GM19395 (cell line): ENCODE data around the gene KNDC1.
"Not testable (repeated sequence)": the region's sequence is repeated elsewhere in the genome, so short reads cannot be mapped to it uniquely, and the experiment has no call there.

Experiments
- ATAC-seq: cut with Tn5 transposase; IDR thresholded peaks from one replicate; pipeline ENCODE4 v1.9.1; 2021; ENCODE audit warnings: mild to moderate bottlenecking, moderate library complexity; ENCODE audit not compliant: unreplicated experiment

Gene KNDC1

DNA sequence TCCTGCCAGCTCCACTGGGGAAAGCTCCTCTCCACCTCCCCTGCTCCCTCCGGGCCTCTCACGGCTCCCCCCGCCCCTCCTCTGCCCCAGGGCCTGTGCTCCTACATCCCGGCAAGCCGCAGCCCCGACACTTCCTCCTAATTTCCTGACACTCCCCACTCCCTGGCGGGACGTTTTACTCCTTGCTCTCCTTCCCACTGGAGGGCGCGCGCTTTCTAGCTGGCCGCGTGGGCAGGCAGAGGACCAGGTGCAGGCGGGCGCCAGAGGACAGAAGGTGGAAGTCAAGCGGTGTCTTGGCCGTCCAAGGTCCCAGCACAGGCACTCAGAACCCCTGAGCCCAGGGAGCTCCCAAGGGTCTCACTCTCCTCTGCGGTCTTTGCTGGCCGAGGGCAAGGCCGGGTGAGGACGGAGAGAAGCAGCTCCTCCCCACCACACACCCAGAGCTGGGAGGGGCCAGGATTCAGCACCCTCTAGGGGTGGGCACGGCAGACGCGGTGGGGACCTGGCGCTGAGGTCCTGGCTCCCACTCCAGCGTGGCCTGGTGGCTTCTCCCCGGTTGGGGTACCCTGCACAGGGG lies 97.6 kb downstream of the KNDC1 start:
- ATAC-seq = no peak

DNA sequence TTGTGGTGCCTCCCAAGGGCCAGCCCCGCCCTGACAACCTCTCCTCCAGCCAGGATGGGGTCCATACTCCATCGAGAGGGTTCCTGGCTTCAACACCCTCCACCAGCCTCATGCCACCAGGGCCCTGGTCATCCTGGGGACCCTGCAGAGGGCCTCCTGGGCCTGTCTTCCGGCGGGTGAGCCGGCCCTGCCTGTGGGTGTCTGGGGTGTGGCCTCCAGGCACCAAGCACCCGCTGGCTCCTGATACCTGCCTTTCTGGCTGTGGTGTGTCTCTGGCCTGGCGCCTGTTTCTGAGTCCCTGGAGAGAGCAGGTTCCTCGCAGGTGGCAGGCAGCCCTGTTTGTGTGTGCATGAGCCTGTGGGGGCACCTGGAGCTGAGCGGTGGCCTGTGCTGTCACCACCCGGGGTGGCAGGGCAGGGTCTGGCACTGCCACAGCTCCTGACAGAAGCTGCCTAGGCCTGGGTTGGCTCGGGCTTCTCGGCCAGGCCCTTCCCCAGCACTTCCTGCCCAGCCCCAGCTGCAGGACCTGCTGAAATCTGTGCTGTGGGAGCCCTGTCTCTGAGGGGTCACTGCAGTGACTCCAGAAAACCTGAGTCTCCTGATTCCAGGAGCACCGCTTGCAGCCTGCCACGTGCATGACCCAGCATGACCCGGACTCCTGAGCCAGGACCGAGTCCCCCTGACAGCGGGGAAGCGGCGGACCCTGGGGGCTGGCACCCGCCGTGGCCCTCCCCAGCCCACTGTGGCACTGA lies 98.2 kb downstream of the KNDC1 start:
- ATAC-seq = no peak

DNA sequence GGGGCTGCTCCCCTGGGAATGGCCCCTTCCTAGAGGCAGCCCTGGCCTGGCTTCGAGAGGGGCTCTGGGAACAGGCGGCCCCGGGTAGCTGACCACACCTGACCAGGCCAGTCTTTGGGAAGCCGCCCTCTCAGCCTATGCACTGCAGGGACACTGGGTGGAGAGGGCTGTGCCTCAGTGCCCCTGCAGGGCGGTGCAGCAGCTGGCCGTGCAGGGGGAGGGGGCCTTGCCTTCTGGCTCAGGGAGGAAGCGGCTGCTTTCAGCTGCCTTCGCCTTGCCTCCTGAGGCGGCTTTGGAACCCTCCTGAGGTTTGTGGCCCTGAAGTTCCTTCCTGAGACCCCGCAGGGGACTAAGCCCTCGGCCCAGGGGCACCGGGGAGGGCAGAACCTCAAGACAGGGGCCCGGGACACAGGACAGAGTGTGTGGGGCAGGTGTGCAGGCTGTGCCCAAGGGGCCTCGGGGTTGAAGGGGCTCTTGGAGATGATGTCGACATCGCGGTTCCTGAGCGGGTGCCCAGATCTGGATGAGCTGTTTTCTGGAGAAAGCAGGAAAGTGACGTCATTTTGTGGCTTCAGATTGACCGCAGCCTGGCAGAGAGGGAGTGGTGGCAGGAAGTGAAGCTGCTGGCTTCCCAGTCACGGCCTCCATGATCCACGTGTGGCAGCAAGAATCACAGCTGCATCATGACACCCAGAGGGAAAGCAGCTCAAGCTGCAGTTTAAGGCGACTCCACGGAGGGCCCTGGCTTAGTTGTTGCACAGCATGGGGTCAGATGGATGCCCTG lies 99.0 kb downstream of the KNDC1 start:
- ATAC-seq = no peak

DNA sequence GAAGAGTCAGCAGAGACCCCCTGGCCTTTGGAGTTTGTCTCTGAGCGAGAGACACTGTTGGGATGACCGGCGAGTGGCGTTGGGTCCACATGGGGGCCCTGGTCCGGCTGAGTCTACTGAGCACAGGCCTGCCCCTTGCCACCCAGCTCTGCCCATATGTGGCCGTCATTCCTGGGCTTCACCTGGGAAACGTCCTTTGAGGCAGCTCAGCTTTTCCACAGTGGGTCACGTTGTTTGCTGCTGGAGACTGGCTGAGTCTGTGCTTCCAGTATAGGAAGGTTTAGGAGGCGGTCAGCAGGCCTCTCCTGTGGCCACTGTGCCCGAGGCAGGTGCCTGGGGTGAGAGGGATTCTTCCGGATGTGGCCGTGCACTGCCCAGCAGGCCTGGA lies 99.6 kb downstream of the KNDC1 start:
- ATAC-seq = no peak

DNA sequence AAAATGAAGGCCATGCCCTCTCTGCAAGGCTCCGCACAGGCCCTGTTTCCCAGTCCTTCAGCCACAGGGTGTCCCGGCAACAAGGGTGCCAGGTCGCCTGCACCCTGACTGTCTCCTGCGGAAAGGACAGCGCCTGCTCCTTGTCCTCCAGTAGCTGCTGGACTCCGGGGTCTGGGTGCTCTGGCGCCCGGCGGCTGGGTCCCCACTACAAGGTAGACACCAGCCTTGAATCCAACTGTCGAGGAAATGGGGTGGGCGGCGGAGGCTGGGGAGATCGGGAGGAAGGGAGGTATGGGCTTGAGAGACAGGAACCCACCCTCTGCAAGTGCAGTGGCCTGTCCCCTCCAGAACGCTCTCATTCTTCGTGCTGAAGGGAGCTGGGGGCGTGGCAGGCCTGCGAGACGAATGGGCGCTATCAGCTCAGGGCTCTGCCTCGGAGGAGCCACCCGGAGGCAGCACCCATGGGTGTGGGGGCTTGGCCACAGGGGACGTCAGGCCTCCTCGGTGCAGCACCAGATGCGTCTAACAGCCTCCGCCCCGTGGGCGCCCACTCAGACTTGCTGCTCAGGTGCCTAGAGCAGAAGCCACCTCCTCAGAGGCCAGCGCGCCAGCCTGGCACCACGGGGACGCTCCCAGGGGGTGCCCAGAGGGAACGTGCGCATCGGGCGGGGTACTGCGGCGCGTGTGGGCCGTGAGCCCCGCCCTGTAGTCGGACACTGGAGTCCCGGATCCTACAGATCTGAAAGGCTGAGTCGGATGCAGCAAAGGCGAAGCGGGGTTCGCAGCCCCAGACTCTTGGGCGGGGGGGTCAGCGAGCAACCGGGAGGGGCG lies 101.1 kb downstream of the KNDC1 start:
- ATAC-seq = peak; percentile 47

DNA sequence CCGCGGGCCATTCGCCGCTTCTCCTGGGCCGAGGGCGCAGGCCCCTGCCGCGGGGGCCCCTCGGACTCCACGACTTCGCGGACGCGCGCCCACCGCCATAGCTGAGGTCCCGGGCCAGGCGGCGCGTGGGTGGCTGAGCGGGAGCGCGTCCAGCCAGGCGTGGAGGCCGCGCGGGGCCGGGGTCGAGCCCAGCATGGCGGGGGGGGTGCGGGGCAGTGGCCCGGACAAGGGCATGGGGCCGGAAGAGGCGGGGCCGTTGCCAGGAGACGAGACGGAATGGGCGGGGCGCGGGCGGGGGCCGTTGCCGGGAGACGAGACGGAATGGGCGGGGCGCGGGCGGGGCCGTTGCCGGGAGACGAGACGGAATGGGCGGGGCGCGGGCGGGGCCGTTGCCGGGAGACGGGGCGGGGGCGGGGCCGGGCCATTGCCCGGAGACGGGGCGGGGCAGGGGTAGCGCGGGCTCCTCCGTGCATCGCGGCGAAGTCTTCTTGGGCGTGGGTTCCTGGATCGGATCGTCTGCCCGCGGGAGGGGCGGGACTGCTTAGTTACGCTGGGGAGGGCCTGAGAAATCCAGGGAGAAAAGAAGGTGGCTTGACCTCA lies 101.8 kb downstream of the KNDC1 start:
- ATAC-seq = peak; percentile 62

DNA sequence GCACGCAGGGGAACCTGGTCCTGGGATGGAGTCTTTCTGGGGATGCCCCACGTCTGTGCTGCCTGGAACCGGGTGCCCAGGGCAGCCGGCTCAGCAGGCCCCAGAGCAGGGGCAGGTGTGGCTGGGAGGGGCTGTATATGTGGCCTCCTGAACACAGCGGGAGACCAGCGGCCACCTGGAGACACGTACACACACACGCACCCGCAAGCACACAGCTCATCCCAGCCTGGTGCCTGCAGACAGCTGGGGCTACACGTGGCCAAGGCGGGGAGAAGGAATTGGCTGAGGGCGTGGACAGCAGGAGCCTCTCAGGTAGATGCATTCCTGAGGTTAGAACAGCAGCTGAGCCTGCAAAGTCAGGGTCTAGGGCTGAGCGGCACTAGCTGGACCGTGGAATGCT lies 102.7 kb downstream of the KNDC1 start:
- ATAC-seq = no peak

DNA sequence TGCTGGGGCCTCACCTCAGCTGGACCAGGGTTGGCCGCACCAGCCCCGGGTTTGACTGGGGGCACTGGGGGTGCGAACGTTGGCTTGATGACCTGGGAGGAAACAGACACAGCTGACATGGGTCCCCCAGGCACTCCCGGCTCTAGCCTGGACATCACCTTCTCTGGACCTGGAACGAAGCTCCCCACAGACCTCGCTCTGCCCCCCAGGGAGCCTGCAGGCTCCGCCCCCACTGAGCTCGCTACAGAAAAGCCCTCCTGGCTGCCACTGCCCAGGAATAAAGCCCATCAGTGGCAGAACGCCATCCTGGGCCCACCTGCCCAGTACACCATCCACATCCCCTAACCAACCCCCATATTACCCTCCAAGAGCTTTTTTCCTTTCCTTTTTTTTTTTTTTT lies 103.7 kb downstream of the KNDC1 start:
- no peak for ATAC-seq

DNA sequence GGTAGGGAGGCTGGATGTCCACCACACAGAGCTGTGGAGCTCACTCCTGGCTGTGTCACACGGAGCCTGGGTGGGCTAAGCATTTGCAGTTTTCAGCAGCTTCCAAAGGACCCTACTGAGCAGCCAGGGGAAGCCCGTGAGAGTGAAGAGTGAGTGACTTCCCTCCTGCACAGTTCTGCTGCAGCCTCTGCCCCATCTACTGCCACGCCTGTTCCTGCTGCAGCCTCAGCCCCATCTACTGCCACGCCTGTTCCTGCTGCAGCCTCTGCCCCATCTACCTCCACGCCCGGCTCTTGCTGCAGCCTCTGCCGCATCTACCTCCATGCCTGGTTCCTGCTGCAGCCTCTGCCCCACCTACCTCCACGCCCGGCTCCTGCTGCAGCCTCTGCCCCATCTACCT lies 104.4 kb downstream of the KNDC1 start:
- ATAC-seq = no peak

DNA sequence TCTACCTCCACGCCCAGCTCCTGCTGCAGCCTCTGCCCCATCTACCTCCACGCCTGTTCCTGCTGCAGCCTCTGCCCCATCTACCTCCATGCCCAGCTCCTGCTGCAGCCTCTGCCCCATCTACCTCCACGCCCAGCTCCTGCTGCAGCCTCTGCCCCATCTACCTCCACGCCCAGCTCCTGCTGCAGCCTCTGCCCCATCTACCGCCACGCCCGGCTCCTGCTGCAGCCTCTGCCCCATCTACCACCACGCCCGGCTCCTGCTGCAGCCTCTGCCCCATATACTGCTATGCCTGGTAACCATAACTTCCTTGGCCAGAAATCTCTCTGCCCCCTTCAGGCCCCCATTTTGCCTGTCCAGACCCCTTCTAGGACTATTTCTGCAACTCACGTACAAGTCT lies 105.0 kb downstream of the KNDC1 start:
- not testable (repeated sequence) for ATAC-seq

DNA sequence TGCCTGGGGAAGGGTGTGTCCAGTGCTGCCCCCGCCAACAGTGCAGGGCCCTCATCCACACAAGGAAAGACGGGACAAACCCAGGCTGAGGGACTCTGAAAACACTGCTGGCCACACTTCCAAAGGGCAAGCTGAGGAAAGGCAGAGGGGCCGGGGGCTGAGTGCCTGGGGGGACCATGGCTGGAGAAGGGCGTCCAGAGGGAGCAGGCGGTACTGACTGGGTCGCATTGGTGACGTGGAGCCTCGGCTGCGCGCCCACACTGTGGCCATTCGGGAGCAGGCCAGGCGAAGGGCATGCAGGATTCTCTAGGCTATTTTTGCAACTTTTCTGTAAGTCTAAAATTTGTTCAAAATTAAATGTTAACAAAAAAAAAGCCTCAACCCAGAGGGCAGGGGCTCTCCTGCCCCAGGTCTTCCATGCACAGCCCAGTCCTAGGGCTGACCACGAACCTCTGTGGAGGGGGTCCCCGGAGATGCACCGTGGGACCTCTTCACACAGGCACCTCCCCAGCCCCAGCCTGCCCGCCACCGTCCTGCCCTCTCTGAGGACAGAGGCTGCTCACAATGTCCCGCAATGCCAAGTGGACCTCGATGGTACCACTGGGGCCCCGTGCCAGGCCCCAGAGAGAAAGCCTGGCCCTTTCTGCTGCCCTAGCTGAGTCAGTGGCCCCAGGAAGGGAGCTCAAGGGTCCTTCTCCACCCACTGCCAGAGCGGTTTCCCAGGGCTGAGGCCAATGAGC lies 106.2 kb downstream of the KNDC1 start:
- ATAC-seq = no peak

DNA sequence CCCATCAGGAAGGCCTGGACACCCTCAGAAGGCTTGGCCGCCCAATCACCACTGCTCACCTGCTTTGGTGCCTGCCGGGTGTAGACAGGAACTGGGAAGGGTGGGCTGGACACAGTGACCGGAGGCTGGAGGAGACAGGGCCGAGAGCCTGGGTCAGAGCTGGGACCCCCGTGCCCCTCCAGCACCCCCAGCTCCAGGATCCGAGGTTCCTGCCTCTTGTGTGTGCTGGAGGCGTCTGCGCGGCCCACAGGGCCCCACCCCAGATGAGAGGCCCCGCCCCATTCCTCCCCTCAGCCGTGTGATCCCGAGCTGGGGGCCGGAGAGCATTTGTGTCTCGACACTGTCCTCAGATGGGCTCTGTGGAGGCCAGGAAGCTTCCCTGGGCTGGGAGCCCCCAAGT lies 107.3 kb downstream of the KNDC1 start:
- ATAC-seq = no peak

DNA sequence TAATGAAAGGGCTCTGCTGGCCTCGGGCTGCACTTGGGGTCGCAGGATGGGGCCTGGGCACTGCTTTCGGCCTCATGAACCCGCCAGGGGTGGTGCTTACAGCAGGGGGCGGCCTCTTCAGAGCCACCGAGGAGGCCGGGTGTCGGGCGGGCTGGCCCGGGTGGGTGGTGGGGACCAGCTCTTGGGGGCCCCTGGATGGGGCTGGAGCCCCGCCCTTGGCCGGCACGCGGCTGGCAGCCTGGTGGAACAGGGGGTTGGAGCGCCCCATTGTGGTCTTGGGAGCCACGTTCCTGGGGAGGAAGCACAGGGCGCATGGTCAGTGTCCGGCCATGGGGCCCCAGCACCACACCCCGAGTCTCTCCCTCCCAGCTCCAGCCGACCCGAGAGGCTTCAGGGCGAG lies 107.8 kb downstream of the KNDC1 start:
- no peak for ATAC-seq

DNA sequence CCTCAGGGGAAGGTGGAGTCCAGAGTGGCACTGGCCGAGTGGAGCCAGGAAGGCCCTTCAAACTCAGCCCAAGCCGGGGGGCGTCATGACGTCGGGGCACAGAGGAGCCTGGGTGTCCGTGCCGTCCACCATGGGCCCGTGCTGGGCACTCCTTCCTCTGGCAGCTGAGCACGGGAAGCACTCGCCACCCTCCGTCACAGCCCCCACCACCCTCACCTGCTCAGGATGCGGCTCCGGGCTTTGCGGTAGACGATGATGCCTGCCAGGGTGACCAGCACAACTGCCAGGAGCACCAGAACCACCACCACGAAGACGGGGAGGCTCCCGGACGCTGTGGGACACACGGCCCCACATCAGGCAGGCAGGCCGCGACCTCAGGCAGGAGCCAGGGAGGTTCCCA lies 108.5 kb downstream of the KNDC1 start:
- no peak for ATAC-seq

DNA sequence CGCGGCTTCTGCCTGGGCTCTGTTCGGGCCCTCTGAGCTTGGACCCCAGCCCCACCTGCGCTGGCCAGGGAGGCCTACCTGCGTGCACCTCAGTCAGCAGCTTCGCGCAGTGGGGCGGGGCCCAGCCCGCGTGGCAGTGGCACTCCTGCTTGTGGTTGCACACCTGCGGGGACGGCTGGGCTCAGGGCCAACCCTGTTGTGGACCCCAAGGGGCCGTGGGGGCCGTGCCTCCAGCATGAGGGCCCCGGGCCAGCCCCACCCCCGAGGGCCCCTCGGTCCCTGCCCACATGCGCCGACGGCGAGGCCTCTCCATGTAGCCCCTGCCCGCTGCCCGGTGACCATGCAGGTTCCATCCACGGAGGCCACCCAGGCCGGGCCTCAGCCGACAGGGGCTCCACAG lies 109.3 kb downstream of the KNDC1 start:
- no peak for ATAC-seq

DNA sequence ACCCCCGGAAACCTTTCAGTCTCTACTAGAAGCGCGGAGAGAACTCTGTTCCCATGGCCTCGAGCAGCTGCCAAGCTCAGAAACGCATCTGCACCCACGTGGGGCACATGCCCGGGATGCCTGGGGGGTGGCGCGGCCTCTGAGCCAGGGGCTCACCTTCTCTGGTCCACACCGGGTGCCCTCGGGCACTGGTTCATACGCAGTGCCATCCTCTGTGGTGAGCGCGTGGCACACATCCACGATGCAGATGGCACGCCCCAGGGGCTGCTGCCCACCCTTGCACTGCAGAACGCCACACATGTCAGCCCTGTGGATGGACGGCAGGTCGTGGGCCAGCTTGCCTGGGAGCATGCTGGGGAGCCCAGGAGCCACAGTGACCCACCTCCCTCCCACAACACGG lies 110.2 kb downstream of the KNDC1 start:
- no peak for ATAC-seq

DNA sequence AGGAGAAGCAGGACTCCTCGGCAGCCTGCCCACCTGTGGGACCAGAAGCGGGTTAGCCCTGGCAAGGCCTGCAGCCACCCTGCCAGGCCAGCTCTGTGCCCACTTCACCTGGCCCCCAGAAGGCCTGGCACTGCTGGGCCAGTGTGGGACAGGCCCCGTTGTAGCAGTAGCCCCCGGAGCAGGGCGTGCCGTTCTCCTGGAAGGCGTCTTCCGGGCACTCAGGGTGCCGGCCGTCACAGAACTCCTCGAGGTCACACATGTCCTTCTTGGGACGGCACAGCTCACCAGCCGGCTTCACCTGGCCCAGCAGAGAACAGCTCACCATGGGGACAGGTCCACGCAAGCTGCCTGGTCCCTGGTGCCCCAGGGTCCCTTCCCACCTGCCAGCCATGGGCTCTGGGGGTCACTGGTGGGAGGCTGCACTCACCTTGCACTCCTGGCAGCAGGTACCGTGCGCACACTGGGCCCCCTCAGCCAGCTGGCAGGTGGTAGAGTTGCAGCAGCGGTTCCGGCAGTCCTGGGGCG lies 110.8 kb downstream of the KNDC1 start:
- ATAC-seq = no peak

DNA sequence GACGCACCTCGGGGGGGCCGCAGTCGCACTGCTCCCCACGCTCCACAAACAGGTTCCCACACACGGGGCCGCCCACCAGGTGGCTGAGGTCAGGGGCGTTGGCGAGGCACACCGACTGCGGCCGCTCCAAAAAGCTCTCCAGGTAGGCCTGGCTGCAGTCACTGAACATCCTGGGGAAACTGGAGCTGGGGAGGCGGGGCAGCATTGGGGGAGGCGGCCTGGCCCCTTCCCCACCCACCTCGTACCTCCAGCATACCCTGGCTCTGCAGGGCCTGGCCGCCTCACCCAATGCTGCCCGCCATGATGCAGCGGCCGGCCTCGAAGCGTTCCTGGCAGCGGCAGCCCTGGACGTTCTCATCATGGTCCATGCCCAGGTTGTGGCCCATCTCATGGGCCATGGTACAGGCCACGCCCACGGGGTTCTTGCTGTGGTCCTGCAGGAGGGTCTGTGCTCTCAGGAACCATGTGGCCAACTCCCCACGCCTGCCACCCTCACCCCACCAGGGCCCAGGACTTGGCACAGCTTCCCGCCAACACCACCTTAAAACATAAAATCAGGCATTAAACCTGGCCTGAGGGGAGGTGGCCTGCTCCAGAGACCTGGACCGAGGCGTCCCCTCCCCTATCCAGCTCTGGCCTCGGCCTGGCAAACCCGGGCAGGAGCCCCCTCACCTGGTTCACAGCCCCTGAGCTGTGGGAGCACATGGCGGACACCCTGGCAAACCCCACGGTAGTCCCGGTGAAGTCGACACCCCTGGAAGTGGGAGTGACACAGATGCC lies 111.7 kb downstream of the KNDC1 start:
- ATAC-seq = no peak

DNA sequence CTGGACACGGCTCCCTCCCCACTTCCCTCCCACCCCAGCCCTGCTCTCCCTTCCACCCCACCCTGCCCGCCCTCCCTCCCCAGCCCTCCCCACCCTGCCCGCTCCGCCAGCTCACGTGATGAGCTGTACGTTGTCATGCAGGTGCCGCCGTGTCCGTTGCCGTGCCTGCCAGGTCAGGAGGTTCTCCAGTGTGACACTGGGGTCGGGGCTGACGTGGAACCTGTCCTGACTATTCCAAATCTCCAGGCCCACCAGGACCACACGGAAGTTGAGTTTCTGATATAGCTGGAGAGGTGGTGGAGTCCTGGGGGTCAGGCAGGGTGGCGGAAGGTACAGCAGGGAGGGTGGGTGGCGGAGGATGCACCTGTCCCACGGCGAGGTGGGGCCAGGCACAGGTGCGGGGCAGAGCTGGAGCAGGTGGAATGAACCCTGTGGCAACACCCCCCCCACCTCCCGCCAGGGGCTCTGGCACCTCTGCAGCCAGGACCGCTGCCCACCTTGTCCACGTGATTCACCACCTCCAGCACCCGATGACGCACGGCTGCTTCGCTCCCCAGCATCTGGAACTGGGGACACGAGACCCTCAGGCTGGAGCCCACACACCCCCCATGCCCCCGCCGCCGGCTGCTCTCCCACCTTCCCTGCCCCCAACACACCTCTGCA lies 112.4 kb downstream of the KNDC1 start:
- no peak for ATAC-seq
